Right lobe of liver (tissue), 6 donors: Measurements from ENCODE around the gene KCTD19. TPM values are rescaled to one million over a fixed set of nuclear protein-coding genes. Genes with fewer than 3 reads are reported as not detected.
A peak's percentile ranks its signal among the peaks of the same experiment; 100 is the strongest.

ENCODE experiments used
- ATAC-seq, 4 donors: fragments of 200-7000 bp; cut with Tn5 transposase; one replicate each; pipeline ENCODE4 v1.9.1; 2020; ENCODE audit warnings: mild to moderate bottlenecking in 4 of 4, moderate library complexity in 4 of 4
- DNase-seq, 3 donors: peaks; one replicate each; pipeline ENCODE4 v3.0.0-alpha.2; 2020
- H3K27ac ChIP-seq, 3 donors: fragments of 200-600 bp; one replicate each; pipeline ENCODE4 v1.8.0; 2022
- H3K27me3 ChIP-seq, 2 donors: fragments of 200-600 bp; one replicate each; pipeline ENCODE4 v1.8.0; 2022
- H3K36me3 ChIP-seq, 4 donors: fragments of 200-600 bp; sonication (generic) in 1 of 4; one replicate each; pipeline versions ENCODE4 v1.5.1 to v1.8.0; 2017 to 2022; ENCODE audit warnings: control low read depth in 1 of 4
- H3K4me1 ChIP-seq, 4 donors: fragments of 200-600 bp; sonication (generic) in 1 of 4; one replicate each; pipeline versions ENCODE4 v1.5.1 to v1.8.0; 2017 to 2022; ENCODE audit warnings: control low read depth in 1 of 4
- H3K4me3 ChIP-seq, 3 donors: fragments of 200-600 bp; one replicate each; pipeline ENCODE4 v1.8.0; 2022
- H3K9me3 ChIP-seq, 4 donors: fragments of 200-600 bp; sonication (generic) in 1 of 4; one replicate each; pipeline versions ENCODE4 v1.5.1 to v1.8.0; 2017 to 2022; ENCODE audit warnings: control low read depth in 1 of 4
- CTCF ChIP-seq, 4 donors: fragments of 200-600 bp in 3 of 4; fragments of 450-650 bp in 1 of 4; IDR thresholded peaks; one replicate each; pipeline versions ENCODE4 v1.5.1 to v1.8.0; 2016 to 2022; ENCODE audit warnings: antibody characterized with exemption in 4 of 4, mild to moderate bottlenecking in 2 of 4
- POLR2A ChIP-seq: fragments of 450-650 bp; IDR thresholded peaks from one replicate; pipeline ENCODE4 v1.6.1; 2017; ENCODE audit warnings: antibody characterized with exemption, mild to moderate bottlenecking
- WGBS: methylation state at CpG from one replicate; pipeline ENCODE4 v1.1.6; 2018; ENCODE audit warnings: low coverage, low lambda C conversion rate; ENCODE audit not compliant: insufficient coverage; ENCODE audit errors: missing lambda C conversion rate; 5-methylcytosine and 5-hydroxymethylcytosine counted together
- intact Hi-C, 2 donors: fragments of 100-400 bp; cut with DNase I; formaldehyde crosslinking; loops; one replicate each; pipeline versions ENCODE4 v1.11.2 to v1.14.1; 2022
- total RNA-seq, 6 experiments: library from RNA; depleted of rRNA in 2 of 6; stranded (reverse); fragments of >200 nt in 2 of 6; fragmentation: NEBNext Ultra II Directional in 3 of 6; extraction: Animal tissue kit (Norgen Biotek cat#: 25700) in 3 of 6; gene quantifications; one replicate each; pipeline versions ENCODE4 v1.1.0 to v1.2.4, GENCODE V29; 2016 to 2023
- donor health status: DM: no; HTN: yes; CAD: no.
- donor health status: DM: no; HTN: no; CAD: no.
- donor health status: DM: no; HTN: no; CAD: no.
- donor health status: DM: no; HTN: yes; CAD: no.
- donor health status: DM: no; HTN: yes; CAD: no.

KCTD19 gene
- total RNA-seq, 6 experiments from 2014 or later, result not detected

DNA sequence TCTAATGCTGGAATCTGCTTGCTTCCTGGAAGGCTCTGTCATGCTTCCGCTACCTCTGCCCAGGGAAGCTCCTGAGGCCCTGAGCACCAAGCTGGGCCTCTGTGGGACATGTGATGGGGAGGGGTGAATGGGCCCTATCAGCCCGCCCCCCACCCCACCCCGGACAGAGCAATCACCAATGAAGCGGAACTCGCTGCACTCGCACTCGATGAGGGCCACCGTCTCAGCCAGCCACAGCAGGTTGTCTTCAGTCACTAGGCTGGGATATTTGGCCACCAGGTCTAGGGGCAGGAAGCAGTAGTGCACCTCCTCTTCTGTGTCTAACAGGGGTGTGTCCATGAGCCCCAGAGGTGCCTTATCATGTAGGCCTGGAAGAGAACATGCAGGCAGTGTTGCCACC, 23.6 kb downstream of the KCTD19 start:
- no peaks in the 10 kb centered on the region for H3K27me3 ChIP-seq
- H3K9me3 ChIP-seq, result no peaks in the 10 kb centered on the region
- H3K36me3 ChIP-seq, result no peaks in the 10 kb centered on the region
- no peak for TF ChIP-seq POLR2A
- no peak for TF ChIP-seq CTCF (IDR thresholded peaks at IDR 0.05)
- no peaks in the 10 kb centered on the region for H3K4me1 ChIP-seq
- intact Hi-C loops, result no loop called here
- no CpG with 5 or more reads among the region's 8 CpGs for WGBS
- DNase-seq (peak in 1 of 3 donors; percentile 32), ATAC-seq (no peak)
- no peak overlapping the region for H3K27ac ChIP-seq
- H3K4me3 ChIP-seq, result no peak overlapping the region

DNA sequence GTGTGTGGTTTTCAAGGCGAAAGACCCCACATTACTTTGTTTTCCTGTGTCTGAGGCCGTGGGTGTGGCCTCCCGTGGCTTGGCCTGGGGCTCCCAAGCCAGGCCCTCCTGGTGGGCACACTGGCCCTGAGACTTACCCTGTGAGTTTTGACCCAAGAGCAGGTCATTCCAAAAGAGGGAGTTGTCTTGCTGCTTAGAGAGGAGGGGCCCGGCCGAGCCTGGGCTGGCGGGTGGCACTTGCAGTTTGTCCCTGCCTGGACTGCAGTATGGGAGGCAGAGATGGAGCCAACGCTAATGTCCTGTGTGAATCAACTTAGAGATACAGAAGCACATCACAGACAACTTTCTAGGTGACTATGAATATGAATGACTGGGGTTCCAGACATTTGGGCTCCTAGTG, 24.5 kb downstream of the KCTD19 start:
- ATAC-seq, result no peak
- DNase-seq, result no peak
- Histone ChIP-seq H3K4me3 (no peak overlapping the region), H3K27ac (no peak overlapping the region), H3K27me3 (no peaks in the 10 kb centered on the region), H3K9me3 (no peaks in the 10 kb centered on the region), H3K4me1 (no peaks in the 10 kb centered on the region), H3K36me3 (no peaks in the 10 kb centered on the region)
- intact Hi-C loops, result no loop called here
- TF ChIP-seq CTCF (IDR thresholded peaks at IDR 0.05) (no peak), POLR2A (no peak)
- 65% methylated on average over 5 of the region's 7 CpGs for WGBS

- 70% methylated on average over 7 of the region's 11 CpGs for WGBS
These were observed 25.3 kb downstream of the KCTD19 start for GRCh38 chr16:67301080-67301782.

DNA sequence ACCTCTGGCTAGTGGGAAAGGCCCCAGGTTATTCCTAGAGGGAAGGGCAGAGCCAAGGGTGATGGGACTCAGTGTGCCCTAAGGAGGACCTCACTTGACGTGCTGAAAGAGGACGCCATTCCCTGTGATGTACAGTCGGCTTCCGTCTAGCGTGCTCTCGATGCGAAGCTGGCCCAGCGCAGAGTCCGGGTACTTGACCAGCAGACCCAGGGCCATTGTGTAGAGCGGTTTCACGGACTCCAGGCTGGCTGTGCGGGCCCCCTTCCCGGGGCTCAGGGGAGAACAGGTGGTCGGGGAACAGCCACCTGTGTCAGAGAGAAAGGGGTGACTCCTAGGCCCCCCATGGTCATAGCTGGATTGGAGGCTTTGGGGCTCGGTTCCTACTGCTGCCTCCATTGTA, 27.3 kb downstream of the KCTD19 start:
- no peaks in the 10 kb centered on the region for H3K9me3 ChIP-seq
- H3K27ac ChIP-seq, result no peak overlapping the region
- TF ChIP-seq POLR2A (no peak), CTCF (IDR thresholded peaks at IDR 0.05) (no peak)
- WGBS, result 100% methylated on average over 1 of the region's 15 CpGs
- H3K4me1 ChIP-seq, result no peaks in the 10 kb centered on the region
- intact Hi-C loops, result no loop called here
- no peak for ATAC-seq
- no peak for DNase-seq
- no peak overlapping the region for H3K4me3 ChIP-seq
- H3K27me3 ChIP-seq, result no peaks in the 10 kb centered on the region
- no peaks in the 10 kb centered on the region for H3K36me3 ChIP-seq

More at GRCh38 chr16:67301080-67301782, 25.3 kb downstream of the KCTD19 start:
- no peaks in the 10 kb centered on the region for H3K9me3 ChIP-seq
- H3K4me3 ChIP-seq, result no peak overlapping the region
- no peaks in the 10 kb centered on the region for H3K4me1 ChIP-seq
- ATAC-seq, result no peak
- H3K27me3 ChIP-seq, result no peaks in the 10 kb centered on the region
- no peak for DNase-seq
- no peaks in the 10 kb centered on the region for H3K36me3 ChIP-seq
- no peak for TF ChIP-seq CTCF (IDR thresholded peaks at IDR 0.05)
- TF ChIP-seq POLR2A, result no peak
- intact Hi-C loops, result no loop called here
- H3K27ac ChIP-seq, result no peak overlapping the region
